K562 (cell line): ENCODE results near the gene SENP3. TPM values are rescaled to one million over a fixed set of nuclear protein-coding genes. Genes with fewer than 3 reads are reported as not detected.

ENCODE experiments used
- CEBPB ChIP-seq: fragments of 450-650 bp; IDR thresholded peaks from 2 replicates; pipeline ENCODE4 v1.6.1; 2016; ENCODE audit warnings: missing genetic modification characterization, missing compliant biosample characterization
- LCOR ChIP-seq: sonication (generic); formaldehyde crosslinking; IDR thresholded peaks from 2 replicates; pipeline ENCODE4 v1.8.0; 2022; ENCODE audit warnings: mild to moderate bottlenecking, missing genetic modification reagents
- SAP30 ChIP-seq: fragments of 200-600 bp; sonication (generic); IDR thresholded peaks from 2 replicates; pipeline ENCODE4 v1.6.1; 2012; ENCODE audit warnings: borderline replicate concordance, low read depth, mild to moderate bottlenecking, moderate library complexity, low read length, control low read depth, inconsistent platforms; ENCODE audit not compliant: insufficient read depth, poor library complexity, severe bottlenecking
- SMARCC2 ChIP-seq: fragments of 450-650 bp; IDR thresholded peaks from 2 replicates; pipeline ENCODE4 v1.6.1; 2017; ENCODE audit warnings: antibody characterized with exemption, moderate library complexity, mild to moderate bottlenecking, low read depth
- SMARCE1 ChIP-seq: fragments of 450-650 bp; IDR thresholded peaks from 2 replicates; pipeline ENCODE4 v1.7.1; 2016; ENCODE audit warnings: mild to moderate bottlenecking
- ZNF766 ChIP-seq: fragments of 200-800 bp; sonication (Bioruptor generic); conservative IDR thresholded peaks from 2 replicates; pipeline ENCODE4 v1.6.1; 2016; ENCODE audit warnings: missing genetic modification characterization, missing compliant biosample characterization
- polyA plus RNA-seq, 8 experiments: library from polyadenylated mRNA; depleted of rRNA in 4 of 8; stranded (reverse) in 5 of 8; unstranded in 3 of 8; fragments of >200 nt; fragmentation: Nextera tagmentation in 2 of 8; fragmentation: Illumina TruSeq in 1 of 8; extraction: Ambion mirVana in 2 of 8; extraction: Trizol in 1 of 8; gene quantifications; 2 replicates each; pipeline versions ENCODE4 v1.2.1 to v1.2.3, GENCODE V29; 2011 to 2014; ENCODE audit warnings: inconsistent platforms in 1 of 8, missing spikeins in 1 of 8
- total RNA-seq, 7 experiments: library from RNA; depleted of rRNA in 6 of 7; stranded (reverse); fragments of >200 nt in 6 of 7; fragmentation: Illumina TruSeq in 2 of 7; extraction: Trizol in 2 of 7; gene quantifications; 2 replicates each; pipeline versions ENCODE4 v1.2.1 to v1.2.3, GENCODE V29; 2011 to 2021; ENCODE audit warnings: low replicate concordance in 1 of 7
- TF ChIP-seq, protein P1 (sequence below): sonication (generic); formaldehyde crosslinking; IDR thresholded peaks from 2 replicates; pipeline ENCODE4 v1.8.1; 2023; ENCODE audit warnings: mild to moderate bottlenecking, missing genetic modification reagents
- TF ChIP-seq, protein P2 (sequence below): fragments of 250-450 bp; sonication (Bioruptor Pico); IDR thresholded peaks from 2 replicates; pipeline ENCODE4 v1.5.0; 2021; ENCODE audit warnings: mild to moderate bottlenecking, moderate library complexity

The SENP3 gene
- total and polyA plus RNA-seq, 9 of the 15 experiments (the other 6 are each of a cell fraction or from before 2014, with no cell fraction given) = 0.63 to 102 (median 78.8) TPM

DNA sequence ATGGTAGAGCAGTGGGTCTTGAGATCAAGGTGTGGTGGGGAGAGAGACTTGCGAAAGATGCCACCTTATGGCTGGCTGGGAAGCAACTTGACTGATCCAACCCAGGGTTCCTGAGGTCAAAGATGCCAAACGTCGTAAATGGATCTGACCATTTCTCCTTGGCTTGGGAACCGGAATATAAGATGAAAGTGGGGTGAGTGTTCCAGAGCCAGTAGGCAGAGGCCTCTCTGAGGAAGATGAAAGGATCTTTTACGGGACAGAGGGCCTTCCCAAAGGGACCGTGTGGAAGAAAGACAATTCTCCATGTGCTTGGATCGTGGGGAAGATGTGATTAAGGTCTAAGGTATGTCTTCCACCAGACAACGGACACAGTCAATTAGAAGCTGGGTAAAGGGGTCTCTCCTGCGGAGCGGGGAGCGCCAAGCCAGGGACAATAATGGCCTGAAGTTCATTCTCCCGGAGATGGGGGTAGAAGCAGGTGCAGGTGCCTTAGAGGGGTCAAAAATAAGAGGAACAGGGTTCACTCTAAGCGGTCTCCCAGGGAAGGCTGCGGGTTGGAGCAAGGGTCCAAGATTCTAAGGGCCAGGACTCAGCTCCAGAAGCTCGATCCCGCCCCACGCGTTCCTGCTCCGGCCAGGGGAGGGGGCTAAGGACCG is 52.2 kb downstream of the SENP3 start (continued):
- TF ChIP-seq, protein P1, sequence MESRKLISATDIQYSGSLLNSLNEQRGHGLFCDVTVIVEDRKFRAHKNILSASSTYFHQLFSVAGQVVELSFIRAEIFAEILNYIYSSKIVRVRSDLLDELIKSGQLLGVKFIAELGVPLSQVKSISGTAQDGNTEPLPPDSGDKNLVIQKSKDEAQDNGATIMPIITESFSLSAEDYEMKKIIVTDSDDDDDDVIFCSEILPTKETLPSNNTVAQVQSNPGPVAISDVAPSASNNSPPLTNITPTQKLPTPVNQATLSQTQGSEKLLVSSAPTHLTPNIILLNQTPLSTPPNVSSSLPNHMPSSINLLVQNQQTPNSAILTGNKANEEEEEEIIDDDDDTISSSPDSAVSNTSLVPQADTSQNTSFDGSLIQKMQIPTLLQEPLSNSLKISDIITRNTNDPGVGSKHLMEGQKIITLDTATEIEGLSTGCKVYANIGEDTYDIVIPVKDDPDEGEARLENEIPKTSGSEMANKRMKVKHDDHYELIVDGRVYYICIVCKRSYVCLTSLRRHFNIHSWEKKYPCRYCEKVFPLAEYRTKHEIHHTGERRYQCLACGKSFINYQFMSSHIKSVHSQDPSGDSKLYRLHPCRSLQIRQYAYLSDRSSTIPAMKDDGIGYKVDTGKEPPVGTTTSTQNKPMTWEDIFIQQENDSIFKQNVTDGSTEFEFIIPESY (CRISPR knock-in tag) = no peak
- TF ChIP-seq LCOR (CRISPR knock-in tag) (0 out of 2 replicates have a peak, but pooled peaks have one; percentile 43), SMARCC2 (peak; percentile 58; the same call in 1 of the 2 replicates), ZNF766 (CRISPR knock-in tag) (no peak), SAP30 (peak; percentile 60), CEBPB (tag) (peak; percentile 37; the same call in 1 of the 2 replicates), SMARCE1 (0 out of 2 replicates have a peak, but pooled peaks have one; percentile 49)
- TF ChIP-seq, protein P2, sequence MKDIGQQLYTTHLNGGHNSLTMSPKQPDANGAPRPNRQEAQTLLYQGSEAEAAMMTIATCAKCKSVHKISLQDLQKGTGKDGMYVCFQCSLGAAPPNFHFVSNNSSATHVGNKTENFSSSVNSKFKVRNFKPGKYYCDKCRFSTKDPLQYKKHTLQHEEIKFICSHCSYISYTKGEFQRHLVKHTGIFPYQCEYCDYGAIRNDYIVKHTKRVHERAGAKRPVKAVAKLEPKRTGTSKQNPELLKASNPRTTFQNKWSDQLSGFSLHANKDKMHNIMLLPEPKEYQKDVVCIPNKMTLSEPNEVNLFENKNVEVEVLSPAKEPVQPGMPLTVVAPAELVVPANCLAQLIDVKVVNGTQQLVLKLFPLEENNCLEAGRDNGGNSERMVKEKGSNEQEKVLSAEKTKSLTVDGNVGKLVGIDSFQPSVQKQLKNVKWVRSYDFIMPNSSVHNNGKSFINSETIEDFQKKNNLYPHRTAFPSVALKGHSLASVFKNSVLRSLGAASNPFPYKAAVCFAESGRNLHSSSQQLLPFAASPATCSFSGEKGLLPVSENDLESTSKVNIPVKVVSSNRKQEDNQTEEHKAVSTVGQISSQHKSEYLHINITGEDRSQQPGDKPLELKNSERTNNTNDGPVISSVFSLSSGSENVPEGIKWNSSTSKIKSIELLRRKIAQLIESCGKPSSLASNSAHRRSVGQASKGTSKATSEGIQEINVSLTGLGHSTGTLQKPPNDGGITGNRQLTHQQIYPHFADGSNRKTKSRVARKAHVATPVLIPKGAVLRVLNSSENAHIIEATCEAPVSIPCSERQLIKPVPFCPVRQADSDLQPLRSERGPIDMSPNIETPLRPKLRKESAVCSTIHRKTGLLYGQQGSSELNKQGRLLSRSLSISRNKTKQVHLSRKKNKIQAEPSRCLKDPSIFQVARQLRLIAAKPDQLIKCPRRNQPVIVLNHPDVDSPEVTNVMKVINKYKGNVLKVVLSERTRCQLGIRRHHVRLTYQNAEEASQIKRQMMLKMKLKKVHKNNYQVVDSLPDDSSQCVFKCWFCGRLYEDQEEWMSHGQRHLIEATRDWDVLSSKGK = no peak
- TF ChIP-seq, all 486 proteins: peak for 12
